HEK293 (cell line): Measurements from ENCODE around the gene KLB.

Experiments
- MEIS1 ChIP-seq: sonication (generic); formaldehyde crosslinking; IDR thresholded peaks from 2 replicates; pipeline ENCODE4 v1.8.1; 2022; ENCODE audit warnings: missing genetic modification reagents, mild to moderate bottlenecking, borderline replicate concordance
- ZNF121 ChIP-seq: fragments of 450-650 bp; formaldehyde crosslinking; IDR thresholded peaks from 2 replicates; pipeline ENCODE4 v1.5.1; 2016; ENCODE audit warnings: missing biosample characterization, missing genetic modification characterization
- ZNF132 ChIP-seq: fragments of 450-650 bp; formaldehyde crosslinking; IDR thresholded peaks from 2 replicates; pipeline ENCODE4 v1.5.1; 2017; ENCODE audit warnings: missing biosample characterization, missing genetic modification characterization, borderline replicate concordance
- ZNF501 ChIP-seq: fragments of 450-650 bp; formaldehyde crosslinking; IDR thresholded peaks from 2 replicates; pipeline ENCODE4 v1.5.1; 2016; ENCODE audit warnings: missing biosample characterization, missing genetic modification characterization
- TF ChIP-seq, protein P1 (sequence below): fragments of 450-650 bp; formaldehyde crosslinking; IDR thresholded peaks from 2 replicates; pipeline ENCODE4 v1.5.1; 2016; ENCODE audit warnings: missing biosample characterization, missing genetic modification characterization
- TF ChIP-seq, protein P2 (sequence below): fragments of 450-650 bp; formaldehyde crosslinking; optimal IDR thresholded peaks from 2 replicates; pipeline ENCODE3; 2016; ENCODE audit warnings: missing biosample characterization, mild to moderate bottlenecking, missing genetic modification characterization

DNA sequence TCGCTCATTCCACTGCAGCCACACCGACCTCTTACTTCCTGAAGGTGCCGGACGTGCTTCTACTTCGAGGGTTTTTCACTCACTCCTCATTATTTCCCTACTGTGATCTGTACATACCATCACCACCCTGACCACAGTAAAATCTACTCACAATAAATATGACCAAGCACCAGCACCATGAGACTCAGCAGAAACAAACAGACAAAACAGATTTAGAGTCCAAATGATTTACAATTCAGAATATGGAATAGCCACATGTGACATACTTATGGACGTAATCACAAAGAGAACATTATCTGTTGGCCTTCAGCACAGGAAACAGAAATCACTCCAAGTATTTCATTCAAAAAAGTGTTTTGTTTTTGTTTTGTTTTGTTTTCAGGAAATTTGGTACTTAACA is 16.1 kb upstream of the KLB start:
- TF ChIP-seq ZNF121 (tag by site-specific recombination) (no peak), ZNF132 (no peak), ZNF501 (tag by site-specific recombination) (no peak), MEIS1 (no peak)
- TF ChIP-seq, protein P1, sequence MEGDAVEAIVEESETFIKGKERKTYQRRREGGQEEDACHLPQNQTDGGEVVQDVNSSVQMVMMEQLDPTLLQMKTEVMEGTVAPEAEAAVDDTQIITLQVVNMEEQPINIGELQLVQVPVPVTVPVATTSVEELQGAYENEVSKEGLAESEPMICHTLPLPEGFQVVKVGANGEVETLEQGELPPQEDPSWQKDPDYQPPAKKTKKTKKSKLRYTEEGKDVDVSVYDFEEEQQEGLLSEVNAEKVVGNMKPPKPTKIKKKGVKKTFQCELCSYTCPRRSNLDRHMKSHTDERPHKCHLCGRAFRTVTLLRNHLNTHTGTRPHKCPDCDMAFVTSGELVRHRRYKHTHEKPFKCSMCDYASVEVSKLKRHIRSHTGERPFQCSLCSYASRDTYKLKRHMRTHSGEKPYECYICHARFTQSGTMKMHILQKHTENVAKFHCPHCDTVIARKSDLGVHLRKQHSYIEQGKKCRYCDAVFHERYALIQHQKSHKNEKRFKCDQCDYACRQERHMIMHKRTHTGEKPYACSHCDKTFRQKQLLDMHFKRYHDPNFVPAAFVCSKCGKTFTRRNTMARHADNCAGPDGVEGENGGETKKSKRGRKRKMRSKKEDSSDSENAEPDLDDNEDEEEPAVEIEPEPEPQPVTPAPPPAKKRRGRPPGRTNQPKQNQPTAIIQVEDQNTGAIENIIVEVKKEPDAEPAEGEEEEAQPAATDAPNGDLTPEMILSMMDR (tag by site-specific recombination): no peak
- TF ChIP-seq, protein P2, sequence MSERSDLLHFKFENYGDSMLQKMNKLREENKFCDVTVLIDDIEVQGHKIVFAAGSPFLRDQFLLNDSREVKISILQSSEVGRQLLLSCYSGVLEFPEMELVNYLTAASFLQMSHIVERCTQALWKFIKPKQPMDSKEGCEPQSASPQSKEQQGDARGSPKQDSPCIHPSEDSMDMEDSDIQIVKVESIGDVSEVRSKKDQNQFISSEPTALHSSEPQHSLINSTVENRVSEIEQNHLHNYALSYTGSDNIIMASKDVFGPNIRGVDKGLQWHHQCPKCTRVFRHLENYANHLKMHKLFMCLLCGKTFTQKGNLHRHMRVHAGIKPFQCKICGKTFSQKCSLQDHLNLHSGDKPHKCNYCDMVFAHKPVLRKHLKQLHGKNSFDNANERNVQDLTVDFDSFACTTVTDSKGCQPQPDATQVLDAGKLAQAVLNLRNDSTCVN: no peak
